Measurements from ENCODE around the gene DDX27. TPM values are rescaled to one million over a fixed set of nuclear protein-coding genes. Genes with fewer than 3 reads are reported as not detected.

DDX27 gene
- 61.1 to 67.9 TPM (median 63.3 TPM) in 5 replicates for total RNA-seq (2022; extraction: Qiagen RNA extraction; ENCODE audit: low read depth)

GRCh38 chr20:49219091-49219923, at the start of gene DDX27:
Gene DDX27, plus strand, starts transcription at chr20:49219416. Its CDS starts 33 bp downstream, at chr20:49219449.

DNA sequence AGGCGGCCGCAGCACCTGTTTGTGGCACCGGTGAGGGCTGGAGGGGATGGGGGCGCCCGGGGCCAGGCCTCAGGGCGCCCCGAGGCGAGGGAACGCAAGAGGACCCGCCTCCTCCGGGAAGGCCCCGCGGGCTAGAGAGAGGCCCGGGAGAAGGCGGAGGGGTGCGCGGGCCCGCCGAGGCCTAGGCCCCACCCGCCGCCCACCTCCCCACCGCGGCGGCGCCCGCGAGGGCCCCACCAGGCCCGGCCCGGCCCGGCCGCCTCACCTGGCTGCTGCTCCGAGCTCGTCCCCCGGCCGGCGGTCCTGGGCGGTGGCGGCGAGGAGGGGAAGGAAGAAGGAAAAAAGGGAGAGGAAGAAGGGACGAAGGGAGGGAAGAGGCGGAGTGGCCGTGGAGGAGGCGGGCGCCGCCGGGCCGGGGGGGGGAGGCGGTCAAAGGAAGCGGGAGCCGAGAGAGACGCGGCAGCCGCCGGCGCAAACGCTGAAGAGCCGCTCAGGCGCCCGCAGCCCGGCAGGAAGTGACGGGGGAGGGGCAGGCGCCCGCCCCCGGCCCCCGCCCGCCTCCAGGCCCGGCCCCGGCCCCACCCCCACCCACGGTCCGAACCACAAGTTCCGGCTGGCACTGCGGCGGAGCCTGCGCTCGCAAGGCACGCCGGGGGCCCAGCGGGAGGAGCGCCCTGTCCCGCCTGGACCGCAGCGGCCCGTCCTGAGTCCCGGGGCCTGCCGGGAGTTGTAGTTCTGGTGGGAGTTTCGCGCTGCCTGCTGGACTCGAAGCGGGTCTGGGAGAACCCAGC, 31.2 kb upstream of the DDX27 start, which contains the start of gene STAU1:
TSS of gene STAU1 (minus strand) at position 484 of the 791 bp plus-strand sequence. CDS start 22,133 bp downstream, outside the sequence.

DNA sequence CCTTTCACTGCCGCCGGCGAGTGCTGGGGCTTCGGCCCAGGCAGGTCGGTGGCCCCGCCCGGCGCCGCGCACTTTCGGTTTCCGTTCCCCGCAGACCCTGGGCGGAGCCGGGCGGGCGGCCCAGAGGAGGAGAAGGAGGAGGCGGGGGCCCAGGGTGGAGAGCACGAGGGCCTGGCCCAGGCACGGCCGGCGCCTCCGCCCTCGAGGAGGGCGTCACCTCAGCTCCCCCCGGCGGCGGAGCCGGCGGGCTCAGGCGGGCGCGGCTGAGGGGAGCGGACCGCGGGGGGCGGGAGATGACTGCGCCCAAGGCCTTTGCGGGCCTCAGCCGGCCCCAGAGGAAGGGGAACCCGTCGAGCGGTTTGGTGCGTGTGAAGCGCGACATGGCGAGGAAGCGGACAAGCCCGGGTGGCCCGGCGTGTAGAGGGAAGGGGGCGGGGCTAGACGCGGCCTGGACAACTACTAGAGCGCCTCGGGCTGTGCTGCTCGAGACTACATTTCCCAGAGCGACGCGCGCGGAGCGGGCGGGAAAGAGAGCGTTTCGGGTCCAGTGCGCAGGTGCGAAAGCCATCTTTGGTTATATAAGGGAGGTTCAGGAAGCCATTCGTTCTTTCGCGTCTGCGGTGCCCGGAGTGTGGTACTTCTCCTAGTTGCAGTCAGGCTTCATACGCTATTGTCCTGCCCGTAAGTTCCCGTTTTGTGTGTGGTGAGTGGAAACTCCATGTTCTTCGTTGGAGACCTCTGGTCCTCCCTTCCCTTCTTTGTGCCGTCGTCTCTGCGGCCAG, 59.0 kb downstream of the DDX27 start, which contains the start of gene ZNFX1:
TSS of gene ZNFX1 (minus strand) at position 22 of the 782 bp plus-strand sequence. CDS start 2,218 bp downstream, outside the sequence.

Other genes starting within 250 kb of the DDX27 start
- gene CSE1L, start 173.1 kb upstream of the DDX27 start, total RNA-seq (2022; extraction: Qiagen RNA extraction; ENCODE audit: low read depth), result 61.1 to 104 TPM (median 99.8 TPM) in 5 replicates
- 50.8 to 68.5 TPM (median 62.3 TPM) in 5 replicates for gene STAU1, start 31.1 kb upstream of the DDX27 start, total RNA-seq (2022; extraction: Qiagen RNA extraction; ENCODE audit: low read depth)
- 23.1 to 27.0 TPM (median 24.7 TPM) in 5 replicates for gene ZNFX1, start 58.6 kb downstream of the DDX27 start, total RNA-seq (2022; extraction: Qiagen RNA extraction; ENCODE audit: low read depth)